Small intestine (tissue), 7 donors: ENCODE data around the gene GLYR1. TPM values are rescaled to one million over a fixed set of nuclear protein-coding genes. Genes with fewer than 3 reads are reported as not detected.

Experiments
- DNase-seq, 2 donors: peaks; one replicate each; pipeline versions ENCODE4 v3.0.0 to v3.0.0-alpha.2; 2013
- FAIRE-seq: peaks from 2 replicates; lab custom pipeline; 2012; peaks lifted over from hg19 to GRCh38; lab: Jason Lieb, UNC
- H3K27ac ChIP-seq, 3 donors: one replicate each; pipeline ENCODE4 v1.5.1; 2013; ENCODE audit warnings: low read length in 2 of 3, mild to moderate bottlenecking in 2 of 3, control low read depth in 1 of 3, inconsistent platforms in 1 of 3, low read depth in 1 of 3, moderate library complexity in 1 of 3
- H3K27me3 ChIP-seq, 3 donors: one replicate each; pipeline ENCODE4 v1.6.1; 2013; ENCODE audit warnings: low read length in 3 of 3, inconsistent platforms in 1 of 3; ENCODE audit not compliant: control insufficient read depth in 3 of 3, insufficient read depth in 3 of 3
- H3K36me3 ChIP-seq, 3 donors: one replicate each; pipeline ENCODE4 v1.6.1; 2013; ENCODE audit warnings: low read length in 3 of 3, inconsistent platforms in 1 of 3, low read depth in 1 of 3, mild to moderate bottlenecking in 1 of 3, moderate library complexity in 1 of 3; ENCODE audit not compliant: control insufficient read depth in 3 of 3, insufficient read depth in 2 of 3
- H3K4me1 ChIP-seq, 3 donors: one replicate each; pipeline ENCODE4 v1.6.1; 2013; ENCODE audit warnings: low read length in 2 of 3, inconsistent platforms in 1 of 3, low read depth in 1 of 3, mild to moderate bottlenecking in 1 of 3, moderate library complexity in 1 of 3; ENCODE audit not compliant: control insufficient read depth in 3 of 3, insufficient read depth in 2 of 3
- H3K4me3 ChIP-seq, 3 donors: one replicate each; pipeline ENCODE4 v1.5.1; 2013; ENCODE audit warnings: low read length in 3 of 3, control low read depth in 1 of 3, inconsistent platforms in 1 of 3, low read depth in 1 of 3, mild to moderate bottlenecking in 1 of 3, moderate library complexity in 1 of 3
- H3K9me3 ChIP-seq, 2 donors: one replicate each; pipeline ENCODE4 v1.6.1; 2013; ENCODE audit warnings: low read depth in 1 of 2, low read length in 1 of 2; ENCODE audit not compliant: control insufficient read depth in 2 of 2, insufficient read depth in 1 of 2
- WGBS, 3 donors: extraction: QIAGEN DNeasy Blood & Tissue Kit; methylation state at CpG; one replicate each; pipeline ENCODE4 v1.1.7; 2013; 5-methylcytosine and 5-hydroxymethylcytosine counted together
- polyA plus RNA-seq, 4 donors: library from polyadenylated mRNA; stranded (reverse) in 3 of 4; unstranded in 1 of 4; fragments of 200-250 nt in 3 of 4; fragments of 120-200 nt in 1 of 4; gene quantifications; one replicate each; pipeline versions ENCODE4 v1.2.1 to v1.2.3, GENCODE V29; 2013
- donor health status: healthy with polysubstance abuse.
- donor health status: control.
- donor health status: control.
- donor health status: Bipolar disorder and iron deficiency.
- donor health status: healthy.

GLYR1 gene
- polyA plus RNA-seq, 4 donors = 43.0 to 102 (median 63.5) TPM

DNA sequence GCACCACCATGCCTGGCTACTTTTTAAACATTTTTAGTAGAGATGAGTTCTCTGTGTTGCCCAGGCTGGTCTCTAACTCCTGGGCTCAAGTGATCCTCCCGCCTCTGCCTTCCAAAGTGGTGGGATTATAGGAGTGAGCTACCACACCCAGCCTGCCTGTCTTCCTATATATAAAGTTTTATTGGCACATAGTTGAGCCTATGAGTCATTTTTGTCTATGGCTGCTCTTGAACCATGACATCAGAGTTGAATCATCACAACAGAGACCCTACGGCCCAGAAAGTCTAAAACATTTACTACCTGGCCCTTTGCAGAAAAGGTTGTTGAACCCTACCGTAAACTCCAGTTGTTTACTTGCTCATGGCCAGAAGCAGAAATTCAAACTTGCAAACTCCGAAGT lies 66.9 kb downstream of the GLYR1 start:
- no peaks in the 10 kb centered on the region for H3K9me3 ChIP-seq
- no peak for DNase-seq
- FAIRE-seq = no peak
- H3K36me3 ChIP-seq = no peaks in the 10 kb centered on the region
- no peaks in the 10 kb centered on the region for H3K4me1 ChIP-seq
- 69 to 84% (median 77%) methylated on average over 4 of the region's 4 CpGs for WGBS, 3 donors
- no peak overlapping the region for H3K27ac ChIP-seq
- H3K27me3 ChIP-seq = no peaks in the 10 kb centered on the region
- H3K4me3 ChIP-seq = no peak overlapping the region

DNA sequence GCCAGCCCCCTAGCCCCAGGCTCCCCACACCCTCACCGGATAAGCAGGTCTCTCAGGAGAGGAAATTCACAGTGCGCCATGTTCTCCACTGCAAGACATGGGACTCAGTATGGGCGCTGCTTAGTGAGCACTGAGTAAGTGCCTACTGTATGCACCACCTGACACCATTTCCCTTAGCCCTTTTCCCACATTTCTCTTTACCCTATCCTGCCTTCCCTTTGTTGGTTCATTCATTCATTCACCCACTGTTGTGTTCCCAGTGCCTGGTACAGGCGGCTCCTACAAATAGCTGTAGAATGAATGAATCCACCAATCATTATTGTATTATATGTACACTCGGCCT lies 69.1 kb downstream of the GLYR1 start:
- 93 to 96% (median 94%) methylated on average over 5 of the region's 5 CpGs for WGBS, 3 donors
- no peaks in the 10 kb centered on the region for H3K9me3 ChIP-seq
- FAIRE-seq = no peak

DNA sequence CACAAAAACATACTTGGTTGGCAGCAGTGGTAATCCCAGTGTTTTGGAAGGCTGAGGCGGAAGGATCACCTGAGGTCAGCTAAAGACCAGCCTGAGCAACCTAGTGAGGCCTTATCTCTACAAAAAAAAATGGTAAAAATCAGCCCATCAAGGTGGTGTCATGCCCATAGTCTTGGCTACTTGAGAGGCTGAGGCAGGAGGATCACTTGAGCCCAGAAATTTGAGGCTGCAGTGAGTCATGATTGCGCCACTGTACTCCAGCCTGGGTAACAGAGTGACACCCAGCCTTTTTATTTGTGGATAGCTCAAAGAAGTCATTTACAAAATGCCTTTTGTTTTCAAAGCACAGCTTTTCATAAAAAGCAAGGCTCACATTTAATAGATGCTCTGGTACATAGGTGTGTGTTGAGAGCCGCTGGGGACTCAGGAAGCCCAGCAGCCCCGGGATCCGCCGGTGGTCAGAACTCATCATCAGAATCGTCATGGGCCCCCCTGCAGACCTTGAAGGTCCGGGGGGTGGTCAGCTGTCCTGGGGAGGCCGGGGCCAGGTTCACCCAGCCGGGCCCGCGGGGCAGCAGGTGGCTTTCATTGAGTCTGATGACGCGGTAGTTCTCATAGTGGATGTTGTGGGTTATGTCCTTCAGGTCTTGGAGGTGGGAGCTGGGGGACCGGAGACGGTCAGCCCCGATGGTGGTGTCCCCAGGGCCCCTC lies 69.6 kb downstream of the GLYR1 start:
- no peaks in the 10 kb centered on the region for H3K4me1 ChIP-seq
- DNase-seq (no peak), FAIRE-seq (no peak)
- WGBS, 3 donors = 82 to 85% (median 84%) methylated on average over 17 of the region's 17 CpGs
- H3K9me3 ChIP-seq = no peaks in the 10 kb centered on the region
- no peaks in the 10 kb centered on the region for H3K27me3 ChIP-seq
- H3K27ac ChIP-seq = no peak overlapping the region
- H3K36me3 ChIP-seq = no peaks in the 10 kb centered on the region
- no peak overlapping the region for H3K4me3 ChIP-seq

More for the DNA sequence above, 69.1 kb downstream of the GLYR1 start:
- H3K4me1 ChIP-seq = no peaks in the 10 kb centered on the region
- H3K27ac ChIP-seq = no peak overlapping the region
- DNase-seq = no peak
- no peaks in the 10 kb centered on the region for H3K27me3 ChIP-seq
- H3K36me3 ChIP-seq = no peaks in the 10 kb centered on the region
- H3K4me3 ChIP-seq = no peak overlapping the region

DNA sequence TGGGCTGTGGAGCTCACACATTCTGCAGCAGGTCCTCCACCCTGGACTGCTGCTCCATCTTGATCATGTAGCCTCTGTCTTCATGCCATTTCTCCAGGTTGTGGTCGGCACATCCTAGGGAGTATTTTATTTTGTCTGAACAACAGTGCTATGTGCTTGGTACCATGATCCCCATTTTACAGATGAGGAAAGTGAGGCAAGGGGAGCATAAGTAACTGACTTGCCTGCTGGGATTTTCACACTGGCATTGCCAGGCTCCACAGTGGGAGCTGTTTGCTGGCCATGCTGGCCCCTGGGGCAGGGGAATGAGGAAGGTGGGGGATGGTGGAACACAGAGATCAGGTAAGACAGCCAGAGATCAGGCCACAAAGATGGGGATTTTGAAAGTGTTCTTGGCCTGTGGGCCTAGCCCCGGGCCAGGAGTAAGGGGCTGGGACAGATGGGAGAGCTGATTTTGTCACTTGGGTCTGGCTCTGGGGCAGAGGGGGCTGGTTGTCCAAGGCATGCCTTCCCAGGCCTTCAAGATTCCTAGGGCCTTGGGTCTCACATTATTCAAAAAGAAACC lies 70.9 kb downstream of the GLYR1 start:
- no peaks in the 10 kb centered on the region for H3K9me3 ChIP-seq
- no peak overlapping the region for H3K27ac ChIP-seq
- no peak overlapping the region for H3K4me3 ChIP-seq
- no peaks in the 10 kb centered on the region for H3K36me3 ChIP-seq
- DNase-seq (no peak), FAIRE-seq (no peak)
- H3K4me1 ChIP-seq = no peaks in the 10 kb centered on the region
- WGBS, 3 donors = 80 to 97% (median 91%) methylated on average over 2 of the region's 2 CpGs
- H3K27me3 ChIP-seq = no peaks in the 10 kb centered on the region

DNA sequence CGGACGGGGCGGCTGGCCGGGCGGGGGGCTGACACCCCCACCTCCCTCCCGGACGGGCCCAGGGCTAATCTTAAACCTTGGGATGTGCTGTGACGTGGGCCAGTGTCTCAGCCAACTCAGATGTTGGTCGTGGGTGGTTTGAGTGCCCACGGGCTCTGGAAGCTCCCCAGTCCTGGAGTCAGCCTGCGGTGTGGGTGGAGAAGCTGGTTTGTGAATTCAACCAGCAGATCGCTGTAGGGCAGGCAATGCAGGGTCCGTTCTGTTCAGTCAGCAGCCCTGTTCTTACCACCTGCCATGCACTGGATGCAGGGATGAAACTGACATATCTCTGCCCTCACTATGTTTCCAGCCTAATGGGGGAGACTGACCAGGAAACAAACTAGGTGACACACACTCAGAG lies 72.1 kb downstream of the GLYR1 start:
- no peak for FAIRE-seq
- Histone ChIP-seq H3K27me3 (no peaks in the 10 kb centered on the region), H3K27ac (no peak overlapping the region), H3K4me3 (no peak overlapping the region), H3K36me3 (no peaks in the 10 kb centered on the region), H3K4me1 (no peaks in the 10 kb centered on the region), H3K9me3 (no peaks in the 10 kb centered on the region)
- WGBS, 3 donors = 85 to 91% (median 91%) methylated on average over 8 to 13 of the region's 13 CpGs
- no peak for DNase-seq

DNA sequence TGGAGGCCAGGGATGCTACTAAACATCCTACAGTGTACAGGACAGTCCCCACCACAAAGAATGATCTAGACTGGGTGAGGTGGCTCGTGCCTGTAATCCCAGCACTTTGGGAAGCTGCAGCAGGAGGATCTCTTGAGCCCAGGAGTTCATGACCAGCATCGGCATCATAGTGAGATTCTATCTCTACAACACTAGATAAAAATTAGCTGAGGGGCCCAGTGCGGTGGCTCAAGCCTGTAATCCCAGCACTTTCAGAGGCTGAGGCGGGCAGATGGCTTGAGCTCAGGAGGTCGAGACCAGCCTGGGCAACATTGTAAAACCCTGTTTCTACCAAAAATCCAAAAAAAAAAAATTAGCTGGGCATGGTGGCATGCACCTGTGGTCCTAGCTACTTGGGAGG lies 74.7 kb downstream of the GLYR1 start:
- Histone ChIP-seq H3K27ac (no peak overlapping the region), H3K4me1 (peaks cover 0 to 10% (median 7%) of the 10 kb centered on the region in 3 donors), H3K9me3 (no peaks in the 10 kb centered on the region), H3K27me3 (no peaks in the 10 kb centered on the region), H3K4me3 (no peak overlapping the region), H3K36me3 (no peaks in the 10 kb centered on the region)
- no peak for FAIRE-seq
- DNase-seq = no peak
- WGBS, 3 donors = 78 to 89% (median 79%) methylated on average over 5 of the region's 5 CpGs

DNA sequence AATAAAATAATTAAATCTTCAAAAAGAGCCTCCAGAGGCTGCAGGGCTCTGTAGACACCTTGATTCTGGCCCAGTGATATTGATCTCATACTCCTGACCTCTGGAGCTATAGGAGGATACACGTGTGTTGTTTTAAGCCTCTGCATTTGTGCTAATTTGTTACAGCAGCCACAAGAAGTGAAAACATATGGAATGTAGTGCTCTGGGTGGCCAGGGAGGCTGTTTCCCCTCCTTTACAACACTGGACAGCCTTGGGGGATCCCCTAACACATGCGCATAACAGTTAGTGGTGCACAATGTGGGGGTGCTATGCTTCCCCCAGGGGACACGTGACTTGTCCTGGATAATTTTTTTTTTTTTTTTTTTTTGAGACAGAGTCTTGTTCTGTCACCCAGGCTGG lies 75.4 kb downstream of the GLYR1 start:
- 62 to 71% (median 65%) methylated on average over 3 of the region's 3 CpGs for WGBS, 3 donors
- peaks cover 0 to 12% (median 7%) of the 10 kb centered on the region in 3 donors for H3K4me1 ChIP-seq
- FAIRE-seq (no peak), DNase-seq (no peak)
- H3K36me3 ChIP-seq = no peaks in the 10 kb centered on the region
- H3K27me3 ChIP-seq = no peaks in the 10 kb centered on the region
- no peak overlapping the region for H3K4me3 ChIP-seq
- no peak overlapping the region for H3K27ac ChIP-seq
- no peaks in the 10 kb centered on the region for H3K9me3 ChIP-seq

DNA sequence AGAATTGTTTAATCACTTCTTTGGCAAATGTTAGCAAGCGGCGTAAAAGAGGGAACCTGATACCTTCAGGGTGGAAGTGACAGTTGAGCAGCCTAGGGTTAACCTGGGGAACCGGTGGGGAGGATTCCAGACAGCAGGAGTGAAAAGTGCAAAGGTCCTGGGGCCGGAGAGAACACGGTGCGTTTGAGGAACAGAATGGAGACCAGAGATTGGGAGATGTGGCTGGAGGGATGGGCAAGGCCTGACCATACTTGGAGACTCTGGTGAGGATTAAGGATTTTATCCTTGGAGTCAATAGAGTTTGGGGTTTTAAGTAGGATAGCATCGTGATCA lies 77.8 kb downstream of the GLYR1 start:
- DNase-seq = peak; percentile 22 to 35
- Histone ChIP-seq H3K9me3 (no peaks in the 10 kb centered on the region), H3K27ac (no peak overlapping the region), H3K36me3 (peaks cover 0 to 14% (median 0%) of the 10 kb centered on the region in 3 donors), H3K4me3 (peak overlapping the region in 2 of 3 donors; percentile 72 to 73), H3K27me3 (no peaks in the 10 kb centered on the region), H3K4me1 (peaks cover 0 to 23% (median 13%) of the 10 kb centered on the region in 3 donors)
- FAIRE-seq = no peak
- 31 to 58% (median 48%) methylated on average over 7 of the region's 7 CpGs for WGBS, 3 donors
